GM23338 (cell line): ENCODE data around the gene IGSF6. TPM values are rescaled to one million over a fixed set of nuclear protein-coding genes. Genes with fewer than 3 reads are reported as not detected.

ENCODE experiments used
- ATAC-seq: fragments of 200-7000 bp; cut with Tn5 transposase; 3 replicates; pipeline ENCODE4 v1.9.1; 2020
- DNase-seq: peaks from one replicate; pipeline ENCODE4 v3.0.0-alpha.2; 2015; ENCODE audit warnings: low spot score
- H2AFZ ChIP-seq: fragments of 200-600 bp; sonication (generic); 2 replicates; pipeline ENCODE4 v1.8.0; 2016; ENCODE audit warnings: antibody characterized with exemption, mild to moderate bottlenecking, moderate library complexity
- H3F3A ChIP-seq: fragments of 200-600 bp; sonication (generic); replicated peaks from 2 replicates; pipeline ENCODE4 v1.8.0; 2017; ENCODE audit warnings: antibody characterized with exemption, mixed run types, low read depth
- H3K27ac ChIP-seq: fragments of 200-600 bp; sonication (generic); 2 replicates; pipeline ENCODE4 v1.6.1; 2016; ENCODE audit warnings: low read depth
- H3K27me3 ChIP-seq: fragments of 200-600 bp; sonication (generic); 2 replicates; pipeline ENCODE4 v1.8.0; 2016; ENCODE audit warnings: mild to moderate bottlenecking, mixed run types, moderate library complexity; ENCODE audit not compliant: insufficient read depth
- H3K36me3 ChIP-seq: fragments of 200-600 bp; sonication (generic); 2 replicates; pipeline ENCODE4 v1.8.0; 2016; ENCODE audit warnings: mild to moderate bottlenecking; ENCODE audit not compliant: insufficient read depth
- H3K4me1 ChIP-seq: fragments of 200-600 bp; sonication (generic); 2 replicates; pipeline ENCODE4 v1.8.0; 2016; ENCODE audit warnings: mild to moderate bottlenecking, moderate library complexity; ENCODE audit not compliant: insufficient read depth
- H3K4me2 ChIP-seq: fragments of 200-600 bp; sonication (generic); 2 replicates; pipeline ENCODE4 v1.7.1; 2017; ENCODE audit warnings: mixed run types
- H3K4me3 ChIP-seq: fragments of 200-600 bp; sonication (generic); 2 replicates; pipeline ENCODE4 v1.6.1; 2016; ENCODE audit warnings: mixed run types
- H3K79me2 ChIP-seq: fragments of 200-600 bp; sonication (generic); replicated peaks from 2 replicates; pipeline ENCODE4 v1.8.0; 2017; ENCODE audit warnings: mild to moderate bottlenecking; ENCODE audit not compliant: insufficient read depth
- H3K9me2 ChIP-seq: fragments of 200-600 bp; sonication (generic); 2 replicates; pipeline ENCODE4 v1.8.0; 2017; ENCODE audit not compliant: insufficient read depth
- H4K20me1 ChIP-seq: fragments of 200-600 bp; sonication (generic); replicated peaks from 2 replicates; pipeline ENCODE4 v1.8.0; 2017; ENCODE audit warnings: mild to moderate bottlenecking; ENCODE audit not compliant: insufficient read depth
- H3K27ac Mint-ChIP-seq: 2 replicates; pipeline ENCODE4 v1.8.0; 2020; ENCODE audit warnings: inconsistent platforms, mild to moderate bottlenecking, moderate library complexity, mixed read lengths
- H3K27me3 Mint-ChIP-seq: 3 replicates; pipeline ENCODE4 v1.8.0; 2022; ENCODE audit warnings: low read depth, mild to moderate bottlenecking, moderate library complexity, mixed read lengths, inconsistent platforms; ENCODE audit not compliant: insufficient read depth, poor library complexity
- H3K36me3 Mint-ChIP-seq: 3 replicates; pipeline ENCODE4 v1.8.0; 2021; ENCODE audit warnings: low read depth, mild to moderate bottlenecking, inconsistent platforms, moderate library complexity, mixed read lengths
- H3K4me1 Mint-ChIP-seq: 3 replicates; pipeline ENCODE4 v1.8.0; 2020; ENCODE audit warnings: mild to moderate bottlenecking, inconsistent platforms, mixed read lengths
- H3K4me3 Mint-ChIP-seq: 3 replicates; pipeline ENCODE4 v1.8.0; 2021; ENCODE audit warnings: moderate library complexity, mild to moderate bottlenecking, inconsistent platforms, mixed read lengths
- H3K9me3 Mint-ChIP-seq: 3 replicates; pipeline ENCODE4 v1.8.0; 2020; ENCODE audit warnings: moderate library complexity, mild to moderate bottlenecking, inconsistent platforms, mixed read lengths
- CREB1 ChIP-seq: fragments of 250-450 bp; sonication (Bioruptor Pico); IDR thresholded peaks from 2 replicates; pipeline ENCODE4 v1.5.0; 2020; ENCODE audit warnings: low read depth, mild to moderate bottlenecking, moderate library complexity
- CTCF ChIP-seq, 2 experiments: fragments of 200-600 bp in 1 of 2; sonication (generic) in 1 of 2; conservative IDR thresholded peaks; 2 replicates each; pipeline versions ENCODE4 v1.5.1 to v1.6.1; 2016 to 2017; ENCODE audit warnings: antibody characterized with exemption in 2 of 2, low read depth in 2 of 2, mild to moderate bottlenecking in 2 of 2, moderate library complexity in 1 of 2
- ETS1 ChIP-seq: IDR thresholded peaks from 2 replicates; pipeline ENCODE4 v1.6.1; 2016; ENCODE audit warnings: antibody characterized with exemption
- EZH2 ChIP-seq: fragments of 200-600 bp; sonication (generic); IDR thresholded peaks from one replicate; pipeline ENCODE4 v1.8.0; 2017; ENCODE audit warnings: antibody characterized with exemption, mild to moderate bottlenecking, low read depth; ENCODE audit not compliant: unreplicated experiment
- EZH2phosphoT487 ChIP-seq: fragments of 200-600 bp; sonication (generic); IDR thresholded peaks from one replicate; pipeline ENCODE4 v1.8.1; 2018; ENCODE audit warnings: antibody characterized with exemption; ENCODE audit not compliant: unreplicated experiment
- JUNB ChIP-seq: IDR thresholded peaks from one replicate; pipeline ENCODE4 v1.6.1; 2016; ENCODE audit warnings: antibody characterized with exemption; ENCODE audit not compliant: unreplicated experiment
- NANOG ChIP-seq: IDR thresholded peaks from 2 replicates; pipeline ENCODE4 v1.6.1; 2016; ENCODE audit warnings: antibody characterized with exemption, borderline replicate concordance
- POLR2AphosphoS5 ChIP-seq: IDR thresholded peaks from 2 replicates; pipeline ENCODE4 v1.6.1; 2016; ENCODE audit warnings: antibody characterized with exemption, low read depth
- STAT1 ChIP-seq: IDR thresholded peaks from one replicate; pipeline ENCODE4 v1.6.1; 2016; ENCODE audit warnings: antibody characterized with exemption; ENCODE audit not compliant: unreplicated experiment
- ZNF114 ChIP-seq: fragments of 250-450 bp; sonication (Bioruptor Pico); IDR thresholded peaks from 2 replicates; pipeline ENCODE4 v1.5.0; 2020; ENCODE audit warnings: mild to moderate bottlenecking, moderate library complexity
- ZNF331 ChIP-seq: fragments of 250-450 bp; sonication (Bioruptor Pico); IDR thresholded peaks from 2 replicates; pipeline ENCODE4 v1.5.0; 2020; ENCODE audit warnings: low read depth, mild to moderate bottlenecking, moderate library complexity
- ZNF462 ChIP-seq: fragments of 250-450 bp; sonication (Bioruptor Pico); IDR thresholded peaks from 2 replicates; pipeline ENCODE4 v1.5.0; 2020; ENCODE audit warnings: mild to moderate bottlenecking, moderate library complexity
- polyA plus RNA-seq: library from polyadenylated mRNA; unstranded; fragments of >200 nt; fragmentation: Nextera tagmentation; extraction: Ambion mirVana; gene quantifications from 2 replicates; pipeline ENCODE4 v1.2.1, GENCODE V29; 2016
- total RNA-seq: library from RNA; depleted of rRNA; stranded (reverse); fragments of >200 nt; shearing (Covaris generic); gene quantifications from 2 replicates; pipeline ENCODE4 v1.2.3, GENCODE V29; 2014
- TF ChIP-seq, protein P1 (sequence below): IDR thresholded peaks from one replicate; pipeline ENCODE4 v1.6.1; 2018; ENCODE audit warnings: antibody characterized with exemption; ENCODE audit not compliant: unreplicated experiment

Gene IGSF6
- total and polyA plus RNA-seq, 2 experiments from 2014 or later: 0.19 TPM; not detected in 1

DNA sequence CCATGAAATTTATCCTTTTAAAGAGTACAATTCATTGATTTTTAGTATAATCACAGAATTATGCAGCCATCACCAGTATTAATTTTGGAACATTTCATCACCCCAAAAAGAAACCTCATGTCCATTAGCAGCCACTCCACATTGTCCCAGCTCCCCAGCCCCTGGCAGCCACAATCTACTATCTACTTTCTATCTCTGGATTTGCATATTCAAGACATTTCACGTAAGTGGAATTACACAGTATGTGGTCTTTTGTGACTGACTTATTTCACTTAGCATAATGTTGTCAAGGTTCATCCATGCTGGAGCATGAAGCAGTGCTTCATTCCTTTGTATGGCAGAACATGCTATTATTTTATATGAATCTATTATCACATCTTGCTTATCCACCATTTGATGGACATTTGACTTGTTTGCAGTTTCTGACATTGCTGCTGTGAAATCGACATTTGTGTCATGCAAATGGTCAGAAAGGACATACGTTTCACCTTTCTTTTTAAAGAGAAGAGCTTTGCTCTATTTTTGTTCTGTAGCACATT, 42.3 kb downstream of the IGSF6 start:
- Mint-ChIP-seq H3K27me3 (peaks cover 6% of the 10 kb centered on the region), H3K36me3 (peaks cover 6% of the 10 kb centered on the region), H3K4me3 (peak overlapping the region; percentile 30; the same call in 2 of the 3 replicates), H3K4me1 (peaks cover 56% of the 10 kb centered on the region), H3K9me3 (no peaks in the 10 kb centered on the region), H3K27ac (peak overlapping the region; percentile 50; the same call in 1 of the 2 replicates)
- peak; percentile 31 for DNase-seq
- no peak overlapping the region for H3K27ac ChIP-seq
- no peak overlapping the region; the same call in 1 of the 2 replicates for H3K4me3 ChIP-seq
- H3K4me2 ChIP-seq: peak overlapping the region; percentile 20; the same call in 1 of the 2 replicates
- ATAC-seq: peak; percentile 30; the same call in 2 of the 3 replicates
- H4K20me1 ChIP-seq: peaks cover 32% of the 10 kb centered on the region
- H2AFZ ChIP-seq: no peak overlapping the region
- no peaks in the 10 kb centered on the region for H3F3A ChIP-seq
- TF ChIP-seq EZH2phosphoT487: no peak
- TF ChIP-seq JUNB: no peak
- no peak for TF ChIP-seq STAT1
- no peak for TF ChIP-seq ZNF462 (CRISPR knock-in tag)
- TF ChIP-seq POLR2AphosphoS5: no peak
- TF ChIP-seq ZNF114 (CRISPR knock-in tag): no peak
- TF ChIP-seq, protein P1, sequence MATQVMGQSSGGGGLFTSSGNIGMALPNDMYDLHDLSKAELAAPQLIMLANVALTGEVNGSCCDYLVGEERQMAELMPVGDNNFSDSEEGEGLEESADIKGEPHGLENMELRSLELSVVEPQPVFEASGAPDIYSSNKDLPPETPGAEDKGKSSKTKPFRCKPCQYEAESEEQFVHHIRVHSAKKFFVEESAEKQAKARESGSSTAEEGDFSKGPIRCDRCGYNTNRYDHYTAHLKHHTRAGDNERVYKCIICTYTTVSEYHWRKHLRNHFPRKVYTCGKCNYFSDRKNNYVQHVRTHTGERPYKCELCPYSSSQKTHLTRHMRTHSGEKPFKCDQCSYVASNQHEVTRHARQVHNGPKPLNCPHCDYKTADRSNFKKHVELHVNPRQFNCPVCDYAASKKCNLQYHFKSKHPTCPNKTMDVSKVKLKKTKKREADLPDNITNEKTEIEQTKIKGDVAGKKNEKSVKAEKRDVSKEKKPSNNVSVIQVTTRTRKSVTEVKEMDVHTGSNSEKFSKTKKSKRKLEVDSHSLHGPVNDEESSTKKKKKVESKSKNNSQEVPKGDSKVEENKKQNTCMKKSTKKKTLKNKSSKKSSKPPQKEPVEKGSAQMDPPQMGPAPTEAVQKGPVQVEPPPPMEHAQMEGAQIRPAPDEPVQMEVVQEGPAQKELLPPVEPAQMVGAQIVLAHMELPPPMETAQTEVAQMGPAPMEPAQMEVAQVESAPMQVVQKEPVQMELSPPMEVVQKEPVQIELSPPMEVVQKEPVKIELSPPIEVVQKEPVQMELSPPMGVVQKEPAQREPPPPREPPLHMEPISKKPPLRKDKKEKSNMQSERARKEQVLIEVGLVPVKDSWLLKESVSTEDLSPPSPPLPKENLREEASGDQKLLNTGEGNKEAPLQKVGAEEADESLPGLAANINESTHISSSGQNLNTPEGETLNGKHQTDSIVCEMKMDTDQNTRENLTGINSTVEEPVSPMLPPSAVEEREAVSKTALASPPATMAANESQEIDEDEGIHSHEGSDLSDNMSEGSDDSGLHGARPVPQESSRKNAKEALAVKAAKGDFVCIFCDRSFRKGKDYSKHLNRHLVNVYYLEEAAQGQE: no peak
- TF ChIP-seq CREB1 (CRISPR knock-in tag): no peak
- no peak for TF ChIP-seq CTCF (conservative IDR thresholded peaks at IDR 0.05; ENCODE audit: low read depth in 2 of 2)
- no peak for TF ChIP-seq EZH2
- no peak for TF ChIP-seq ETS1
- TF ChIP-seq NANOG: no peak
- TF ChIP-seq ZNF331: no peak
- H3K36me3 ChIP-seq: no peaks in the 10 kb centered on the region
- no peaks in the 10 kb centered on the region for H3K27me3 ChIP-seq
- peaks cover 52% of the 10 kb centered on the region for H3K4me1 ChIP-seq
- peaks cover 100% of the 10 kb centered on the region for H3K79me2 ChIP-seq
- no peaks in the 10 kb centered on the region for H3K9me2 ChIP-seq
